Ishikawa (cell line): ENCODE measurements around the gene ADCY9.

Source experiments
- CEBPB ChIP-seq: IDR thresholded peaks from 2 replicates; pipeline ENCODE4 v1.6.1; 2012
- CREB1 ChIP-seq: IDR thresholded peaks from 2 replicates; pipeline ENCODE4 v1.6.1; 2012; ENCODE audit warnings: low read depth
- EGR1 ChIP-seq: IDR thresholded peaks from 2 replicates; pipeline ENCODE4 v1.6.1; 2012
- EP300 ChIP-seq: IDR thresholded peaks from 2 replicates; pipeline ENCODE4 v1.6.1; 2012; ENCODE audit warnings: borderline replicate concordance
- FOXM1 ChIP-seq: IDR thresholded peaks from 2 replicates; pipeline ENCODE4 v1.6.1; 2012; ENCODE audit warnings: low read depth, borderline replicate concordance
- NFIC ChIP-seq: IDR thresholded peaks from 2 replicates; pipeline ENCODE4 v1.6.1; 2012
- RAD21 ChIP-seq: IDR thresholded peaks from 2 replicates; pipeline ENCODE4 v1.6.1; 2012; ENCODE audit warnings: low read depth
- TAF1 ChIP-seq: IDR thresholded peaks from 2 replicates; pipeline ENCODE4 v1.6.1; 2012; ENCODE audit warnings: low read depth, mild to moderate bottlenecking
- TCF12 ChIP-seq: IDR thresholded peaks from 2 replicates; pipeline ENCODE4 v1.6.1; 2012; ENCODE audit warnings: low read depth
- TEAD4 ChIP-seq: IDR thresholded peaks from 2 replicates; pipeline ENCODE4 v1.6.1; 2012
- YY1 ChIP-seq: IDR thresholded peaks from 2 replicates; pipeline ENCODE4 v1.6.1; 2012; ENCODE audit warnings: low read depth
- ZBTB7A ChIP-seq: IDR thresholded peaks from 2 replicates; pipeline ENCODE4 v1.6.1; 2012; ENCODE audit warnings: low read depth
- TF ChIP-seq, protein P1 (sequence below): IDR thresholded peaks from 2 replicates; pipeline ENCODE4 v1.6.1; 2012
- TF ChIP-seq, protein P2 (sequence below): IDR thresholded peaks from 2 replicates; pipeline ENCODE4 v1.6.1; 2012; ENCODE audit warnings: low read depth, mild to moderate bottlenecking
- TF ChIP-seq, protein P3 (sequence below): IDR thresholded peaks from 2 replicates; pipeline ENCODE4 v1.6.1; 2012

The ADCY9 gene

DNA sequence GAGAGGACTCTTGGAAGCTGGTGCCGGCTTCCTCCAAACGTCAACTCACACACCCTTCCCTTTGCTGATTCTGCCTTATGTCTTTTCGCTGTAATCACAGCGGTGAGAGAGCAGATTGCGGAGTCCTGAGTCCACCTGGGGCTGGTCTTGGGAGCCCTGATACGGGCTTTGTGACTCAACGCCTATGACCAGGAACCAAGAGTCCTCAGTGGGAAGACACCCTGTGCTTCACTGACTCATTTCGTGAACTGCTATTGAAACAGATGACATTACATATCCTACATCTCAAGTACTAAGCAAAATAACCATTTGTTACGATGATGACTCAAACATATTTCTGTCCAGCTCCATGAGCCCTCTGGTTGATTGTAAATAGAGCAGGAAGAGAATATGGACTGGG is 145.0 kb downstream of the ADCY9 start:
- TF ChIP-seq CREB1, result no peak
- TF ChIP-seq TCF12, result no peak
- TF ChIP-seq RAD21, result no peak
- TF ChIP-seq CEBPB, result no peak
- no peak for TF ChIP-seq NFIC
- TF ChIP-seq, protein P1, sequence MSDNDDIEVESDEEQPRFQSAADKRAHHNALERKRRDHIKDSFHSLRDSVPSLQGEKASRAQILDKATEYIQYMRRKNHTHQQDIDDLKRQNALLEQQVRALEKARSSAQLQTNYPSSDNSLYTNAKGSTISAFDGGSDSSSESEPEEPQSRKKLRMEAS, result no peak
- TF ChIP-seq EGR1, result no peak
- no peak for TF ChIP-seq EP300
- TF ChIP-seq, protein P2, sequence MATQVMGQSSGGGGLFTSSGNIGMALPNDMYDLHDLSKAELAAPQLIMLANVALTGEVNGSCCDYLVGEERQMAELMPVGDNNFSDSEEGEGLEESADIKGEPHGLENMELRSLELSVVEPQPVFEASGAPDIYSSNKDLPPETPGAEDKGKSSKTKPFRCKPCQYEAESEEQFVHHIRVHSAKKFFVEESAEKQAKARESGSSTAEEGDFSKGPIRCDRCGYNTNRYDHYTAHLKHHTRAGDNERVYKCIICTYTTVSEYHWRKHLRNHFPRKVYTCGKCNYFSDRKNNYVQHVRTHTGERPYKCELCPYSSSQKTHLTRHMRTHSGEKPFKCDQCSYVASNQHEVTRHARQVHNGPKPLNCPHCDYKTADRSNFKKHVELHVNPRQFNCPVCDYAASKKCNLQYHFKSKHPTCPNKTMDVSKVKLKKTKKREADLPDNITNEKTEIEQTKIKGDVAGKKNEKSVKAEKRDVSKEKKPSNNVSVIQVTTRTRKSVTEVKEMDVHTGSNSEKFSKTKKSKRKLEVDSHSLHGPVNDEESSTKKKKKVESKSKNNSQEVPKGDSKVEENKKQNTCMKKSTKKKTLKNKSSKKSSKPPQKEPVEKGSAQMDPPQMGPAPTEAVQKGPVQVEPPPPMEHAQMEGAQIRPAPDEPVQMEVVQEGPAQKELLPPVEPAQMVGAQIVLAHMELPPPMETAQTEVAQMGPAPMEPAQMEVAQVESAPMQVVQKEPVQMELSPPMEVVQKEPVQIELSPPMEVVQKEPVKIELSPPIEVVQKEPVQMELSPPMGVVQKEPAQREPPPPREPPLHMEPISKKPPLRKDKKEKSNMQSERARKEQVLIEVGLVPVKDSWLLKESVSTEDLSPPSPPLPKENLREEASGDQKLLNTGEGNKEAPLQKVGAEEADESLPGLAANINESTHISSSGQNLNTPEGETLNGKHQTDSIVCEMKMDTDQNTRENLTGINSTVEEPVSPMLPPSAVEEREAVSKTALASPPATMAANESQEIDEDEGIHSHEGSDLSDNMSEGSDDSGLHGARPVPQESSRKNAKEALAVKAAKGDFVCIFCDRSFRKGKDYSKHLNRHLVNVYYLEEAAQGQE, result no peak
- TF ChIP-seq, protein P3, sequence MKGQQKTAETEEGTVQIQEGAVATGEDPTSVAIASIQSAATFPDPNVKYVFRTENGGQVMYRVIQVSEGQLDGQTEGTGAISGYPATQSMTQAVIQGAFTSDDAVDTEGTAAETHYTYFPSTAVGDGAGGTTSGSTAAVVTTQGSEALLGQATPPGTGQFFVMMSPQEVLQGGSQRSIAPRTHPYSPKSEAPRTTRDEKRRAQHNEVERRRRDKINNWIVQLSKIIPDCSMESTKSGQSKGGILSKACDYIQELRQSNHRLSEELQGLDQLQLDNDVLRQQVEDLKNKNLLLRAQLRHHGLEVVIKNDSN, result no peak
- TF ChIP-seq YY1, result no peak
- TF ChIP-seq FOXM1, result no peak
- TF ChIP-seq ZBTB7A, result no peak

DNA sequence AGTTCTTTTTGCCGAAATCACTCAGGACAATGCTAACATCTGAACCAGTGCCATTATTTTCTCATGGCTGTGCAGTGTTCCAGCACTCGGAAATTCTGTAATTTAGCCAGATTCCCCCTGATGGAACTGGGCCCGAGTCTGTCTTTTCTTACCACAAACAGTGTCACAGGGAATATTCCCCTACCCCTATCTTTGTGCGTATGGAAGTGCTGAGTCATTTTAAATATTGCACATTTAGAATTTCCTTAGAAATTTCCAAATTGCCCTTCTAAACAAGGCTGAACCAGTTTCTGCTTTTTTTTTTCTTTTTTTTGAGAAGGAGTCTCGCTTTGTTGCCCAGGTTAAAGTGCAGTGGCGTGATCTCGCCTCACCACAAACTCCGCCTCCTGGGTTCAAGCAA is 147.7 kb downstream of the ADCY9 start:
- TF ChIP-seq TEAD4 (no peak), EGR1 (no peak), RAD21 (no peak), FOXM1 (no peak), YY1 (no peak), TCF12 (no peak), EP300 (no peak), ZBTB7A (no peak)
- TF ChIP-seq, protein P2, result no peak
- TF ChIP-seq, protein P1, result no peak

DNA sequence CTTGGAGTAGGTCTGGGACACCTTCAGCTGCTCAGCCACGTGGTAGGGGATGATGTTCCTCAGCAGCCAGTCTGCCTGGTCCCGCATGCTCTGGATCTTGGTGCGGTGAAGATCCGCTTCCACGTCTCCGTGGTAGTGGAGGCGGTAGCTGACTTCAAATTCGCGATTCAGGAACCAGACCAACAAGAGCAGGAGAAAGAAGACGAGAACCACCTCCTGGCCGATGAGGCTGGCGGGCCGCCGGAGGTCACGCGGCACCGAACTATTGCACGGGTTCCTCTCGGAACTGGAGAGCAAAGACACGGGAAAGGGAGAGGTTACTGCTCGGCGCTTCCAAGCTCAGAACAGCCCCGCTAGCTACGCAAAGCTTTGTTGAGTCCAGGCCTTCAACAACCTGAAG is 149.6 kb downstream of the ADCY9 start:
- TF ChIP-seq EP300, result no peak
- TF ChIP-seq TEAD4, result no peak
- TF ChIP-seq NFIC, result no peak
- no peak for TF ChIP-seq FOXM1
- no peak for TF ChIP-seq ZBTB7A
- TF ChIP-seq TCF12, result no peak
- no peak for TF ChIP-seq TAF1
- TF ChIP-seq, protein P3, result no peak
- TF ChIP-seq RAD21, result no peak
- no peak for TF ChIP-seq EGR1
- no peak for TF ChIP-seq CEBPB
- no peak for TF ChIP-seq YY1
- TF ChIP-seq, protein P1, result no peak
- TF ChIP-seq, protein P2, result no peak
- TF ChIP-seq CREB1, result no peak

DNA sequence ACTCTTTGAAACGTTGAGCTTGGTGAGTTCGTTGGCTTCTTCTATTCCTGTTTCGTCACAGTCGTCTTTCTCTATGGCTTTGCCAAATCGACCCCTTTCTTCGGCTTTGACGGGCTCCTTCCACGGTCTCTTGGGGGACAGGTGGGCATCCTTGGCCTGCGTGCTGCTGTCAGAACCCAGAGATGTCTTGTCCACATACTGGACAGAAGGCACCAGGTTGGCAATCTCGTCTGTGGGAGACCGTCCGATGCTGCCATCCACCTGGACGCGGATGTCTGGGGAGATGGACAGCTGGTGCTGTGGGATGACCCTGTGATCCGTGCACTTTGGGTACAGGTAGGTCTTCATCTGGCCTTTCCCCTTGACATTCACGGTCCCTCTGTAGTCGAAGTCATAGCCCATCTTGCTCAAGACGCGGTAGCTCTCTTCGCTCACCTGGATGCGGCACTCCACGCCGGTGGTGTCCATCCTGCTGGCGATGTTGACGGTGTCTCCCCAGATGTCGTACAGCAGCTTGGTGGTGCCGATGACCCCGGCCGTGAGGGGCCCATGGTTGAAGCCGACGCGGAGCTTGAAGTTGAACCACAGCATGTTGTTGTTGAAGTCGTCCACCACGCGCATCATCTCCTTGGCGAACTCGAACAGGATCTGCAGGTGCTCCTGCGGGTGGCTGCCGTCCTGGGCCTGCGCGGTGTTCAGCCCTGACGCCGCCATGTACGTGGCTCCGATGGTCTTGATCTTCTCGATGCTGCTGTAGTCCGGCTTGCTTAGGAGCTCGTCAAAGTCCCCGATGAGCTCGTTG is 150.3 kb downstream of the ADCY9 start:
- TF ChIP-seq NFIC (no peak), TCF12 (no peak), FOXM1 (no peak), YY1 (no peak), CEBPB (no peak)
